G401.6 (cell line): ENCODE measurements around the gene ZNF394.
"Not testable (repeated sequence)": the region's sequence is repeated elsewhere in the genome, so short reads cannot be mapped to it uniquely, and the experiment has no call there.

ENCODE experiments used
- FAIRE-seq: peaks from 2 replicates; lab custom pipeline; 2012; peaks lifted over from hg19 to GRCh38; lab: Jason Lieb, UNC

ZNF394 gene

DNA sequence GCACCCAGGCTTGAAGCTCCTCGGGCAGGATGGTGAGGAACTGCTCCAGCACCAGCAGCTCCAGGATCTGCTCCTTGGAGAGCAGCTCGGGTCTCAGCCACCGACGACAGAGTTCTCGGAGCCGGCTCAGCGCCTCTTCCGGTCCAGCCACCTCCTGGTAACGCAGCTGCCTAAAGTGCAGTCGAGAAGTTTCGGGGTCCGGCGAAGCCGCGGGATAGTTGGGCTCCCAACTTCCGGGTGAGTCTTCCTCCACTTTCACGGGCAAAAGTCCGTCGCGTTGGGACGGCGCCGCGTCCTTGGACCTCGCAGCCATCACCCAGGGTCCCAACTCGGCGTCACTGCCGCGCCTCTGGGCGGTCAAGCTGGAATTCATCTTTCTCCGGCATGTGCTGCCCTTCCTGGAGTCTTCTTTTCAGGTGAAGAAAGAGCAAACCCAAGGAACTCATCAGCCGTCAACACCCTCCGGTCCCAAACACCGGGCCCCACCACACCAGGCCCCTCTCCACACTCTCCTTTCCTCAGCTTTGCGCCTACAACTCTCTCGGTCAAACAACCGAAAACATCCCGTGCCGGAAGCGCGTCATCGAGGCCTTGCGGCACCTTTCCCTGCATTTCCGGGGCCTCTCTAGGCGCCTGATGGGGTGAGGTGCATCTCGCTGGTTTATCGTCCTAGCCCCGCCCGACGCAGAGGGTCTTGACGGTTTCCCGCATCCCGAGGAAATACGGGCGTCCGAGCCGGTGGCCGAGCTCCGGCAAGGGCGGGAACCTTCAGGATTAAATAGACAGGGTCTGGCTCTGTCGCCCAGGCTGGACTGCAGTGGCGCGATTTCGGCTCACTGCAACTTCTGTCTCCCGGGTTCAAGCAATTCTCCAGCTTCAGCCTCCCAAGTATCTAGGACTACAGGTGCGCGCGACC, at the start of gene ZNF394:
ZNF394 (minus strand) TSS at position 561 of the 916 bp plus-strand sequence; CDS start at position 373, 188 bp downstream.
- peak; percentile 72 for FAIRE-seq

DNA sequence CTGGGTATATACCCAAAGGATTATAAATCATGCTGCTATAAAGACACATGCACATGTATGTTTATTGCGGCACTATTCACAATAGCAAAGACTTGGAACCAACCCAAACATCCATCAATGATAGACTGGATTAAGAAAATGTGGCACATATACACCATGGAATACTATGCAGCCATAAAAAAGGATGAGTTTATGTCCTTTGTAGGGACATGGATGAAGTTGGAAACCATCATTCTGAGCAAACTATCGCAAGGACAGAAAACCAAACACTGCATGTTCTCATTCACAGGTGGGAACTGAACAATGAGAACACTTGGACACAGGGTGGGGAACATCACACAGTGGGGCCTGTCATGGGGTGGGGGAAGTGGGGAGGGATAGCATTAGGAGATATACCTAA, 49.5 kb upstream of the ZNF394 start:
- FAIRE-seq: not testable (repeated sequence)

DNA sequence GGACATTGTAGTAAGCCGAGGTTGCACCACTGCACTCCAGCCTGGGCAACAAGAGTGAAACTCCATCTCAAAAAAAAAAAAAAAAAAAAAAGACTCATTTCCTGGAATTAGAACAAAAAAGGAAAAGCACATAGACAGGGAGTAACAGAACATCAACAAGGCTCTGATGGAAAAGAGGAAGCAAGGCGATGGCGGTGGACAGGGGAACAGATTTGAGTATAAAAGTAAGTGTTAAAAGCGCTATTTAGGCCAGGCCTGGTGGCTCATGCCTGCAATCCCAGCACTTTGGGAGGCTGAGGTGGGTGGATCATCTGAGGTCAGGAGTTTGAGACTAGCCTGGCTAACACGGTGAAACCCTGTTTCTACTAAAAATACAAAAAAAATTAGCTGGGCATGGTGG, 45.2 kb upstream of the ZNF394 start:
- not testable (repeated sequence) for FAIRE-seq

DNA sequence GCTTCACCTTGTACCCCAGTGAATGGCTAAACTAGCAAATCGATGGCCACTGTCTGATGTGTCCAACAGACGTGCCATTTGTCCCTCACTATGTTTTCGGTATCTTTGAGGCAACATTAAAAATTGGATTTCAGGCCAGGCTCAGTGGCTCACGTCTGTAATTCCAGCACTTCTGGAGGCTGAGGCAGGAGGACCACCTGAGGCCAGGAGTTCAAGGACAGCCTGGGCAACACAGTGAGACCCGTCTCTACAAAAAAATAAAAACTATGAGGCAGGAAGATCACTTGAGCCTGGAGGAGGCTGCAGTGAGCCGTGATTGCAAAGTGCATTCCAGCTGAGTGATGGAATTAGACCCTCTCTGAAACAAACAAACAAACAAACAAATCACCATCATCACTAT, 43.8 kb upstream of the ZNF394 start:
- FAIRE-seq: no peak

DNA sequence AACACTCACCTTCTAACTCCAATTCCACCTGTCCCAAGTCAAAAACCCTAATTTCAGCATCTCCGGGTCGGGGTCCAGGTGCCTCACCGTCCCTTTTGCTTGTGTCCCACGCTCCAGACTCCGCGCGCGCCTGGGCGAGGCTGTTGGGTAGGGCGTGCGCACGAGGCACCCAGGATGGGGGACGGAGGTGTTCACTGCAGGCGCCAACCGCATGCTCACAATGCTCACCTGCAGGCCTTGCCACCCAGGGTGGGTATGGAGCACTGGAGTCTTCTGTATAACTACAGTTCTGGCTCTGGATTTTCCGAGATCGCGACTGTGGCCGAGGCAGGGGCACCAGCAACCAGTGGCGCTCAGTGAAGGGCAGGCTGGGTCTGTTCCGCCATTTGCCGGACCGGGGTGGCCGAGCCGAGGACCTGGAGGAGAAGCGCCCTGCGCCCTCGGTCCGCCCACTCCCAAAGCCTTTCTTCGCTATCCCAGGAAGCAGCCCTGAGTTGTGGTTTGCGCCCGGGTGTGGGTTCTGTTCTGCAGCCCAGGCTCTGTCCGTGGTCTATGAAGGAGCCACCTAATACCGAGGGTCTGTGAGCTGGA, 43.1 kb upstream of the ZNF394 start:
- FAIRE-seq: no peak

DNA sequence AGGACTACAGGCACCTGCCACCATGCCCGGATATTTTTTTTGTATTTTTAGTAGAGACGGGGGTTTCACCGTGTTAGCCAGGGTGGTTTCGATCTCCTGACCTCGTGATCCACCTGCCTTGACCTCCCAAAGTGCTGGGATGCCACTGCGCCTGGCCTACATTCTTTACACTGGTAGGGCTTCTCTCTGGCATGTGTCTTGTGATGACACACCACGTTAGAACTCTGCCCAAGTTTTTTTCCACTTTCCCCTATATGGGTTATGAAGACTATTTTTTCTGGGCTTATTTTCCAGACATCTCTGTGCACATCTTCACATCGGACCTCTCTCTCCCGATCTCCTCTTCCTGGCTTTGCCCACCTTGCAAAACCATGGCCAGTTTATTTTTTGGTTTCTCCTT, 41.1 kb upstream of the ZNF394 start:
- FAIRE-seq: no peak

DNA sequence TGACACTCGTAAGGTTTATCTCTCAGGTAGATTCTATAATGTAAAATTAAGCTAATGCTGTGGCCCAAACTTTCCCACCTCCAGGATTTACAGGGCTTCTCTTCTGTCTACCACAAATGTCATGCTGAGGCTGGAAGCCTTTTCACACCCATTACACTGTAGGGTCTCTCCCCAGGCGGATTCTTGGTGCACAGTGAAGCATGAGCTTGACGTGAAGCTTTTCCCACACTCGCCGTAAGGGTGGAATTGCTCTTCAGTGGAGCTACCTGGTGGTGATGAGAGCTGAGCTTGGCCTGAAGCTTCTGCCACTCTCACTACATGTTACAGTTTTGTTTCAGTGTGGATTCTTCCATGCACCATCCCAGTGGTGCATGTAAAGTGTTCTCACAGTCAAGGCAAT, 40.5 kb upstream of the ZNF394 start:
- FAIRE-seq: no peak

DNA sequence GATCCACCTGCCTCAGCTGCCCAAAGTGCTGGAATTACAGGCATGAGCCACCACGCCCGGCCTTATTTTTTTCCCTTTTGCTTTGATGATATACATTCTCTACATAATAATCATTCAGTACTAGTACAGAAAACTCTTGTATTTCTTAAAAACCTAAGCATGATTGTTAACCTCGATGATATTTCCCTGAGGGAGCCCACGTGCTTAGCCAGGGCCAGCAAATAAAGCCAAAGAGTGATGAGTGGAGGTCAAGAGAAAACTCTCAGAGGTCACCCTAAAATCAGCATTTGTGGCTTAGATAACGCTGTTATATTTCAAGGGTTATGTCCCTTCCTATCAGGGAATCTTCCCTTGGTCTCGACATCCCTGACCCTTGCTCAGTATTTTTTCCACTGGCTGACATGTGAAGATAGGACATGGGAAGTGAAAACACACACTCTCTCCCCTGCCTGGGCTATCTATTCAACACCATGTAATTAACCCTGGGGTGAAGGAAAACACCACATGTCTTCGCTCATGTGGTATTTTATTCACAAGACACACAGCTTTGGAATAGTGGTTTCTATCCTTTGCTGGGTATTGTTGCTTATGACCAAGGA, 39.2 kb upstream of the ZNF394 start:
- FAIRE-seq: no peak

DNA sequence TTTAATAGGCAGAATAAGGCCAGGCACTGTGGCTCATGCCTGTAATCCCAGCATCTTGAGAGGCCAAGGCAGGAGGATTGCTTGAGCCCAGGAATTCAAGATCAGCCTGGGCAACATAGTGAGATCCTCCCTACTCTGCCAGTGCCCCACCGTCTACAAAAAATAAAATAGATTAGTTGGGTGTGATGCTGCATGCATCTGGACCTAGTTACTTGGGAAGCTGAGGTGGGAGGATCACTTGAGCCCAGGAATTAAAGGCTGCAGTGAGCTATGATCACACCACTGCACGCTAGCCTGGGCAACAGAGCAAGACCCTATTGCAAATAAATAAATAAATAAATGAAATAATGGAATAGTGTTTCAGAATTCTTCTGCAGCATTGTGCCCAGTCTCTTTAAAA, 35.6 kb upstream of the ZNF394 start:
- FAIRE-seq: no peak

DNA sequence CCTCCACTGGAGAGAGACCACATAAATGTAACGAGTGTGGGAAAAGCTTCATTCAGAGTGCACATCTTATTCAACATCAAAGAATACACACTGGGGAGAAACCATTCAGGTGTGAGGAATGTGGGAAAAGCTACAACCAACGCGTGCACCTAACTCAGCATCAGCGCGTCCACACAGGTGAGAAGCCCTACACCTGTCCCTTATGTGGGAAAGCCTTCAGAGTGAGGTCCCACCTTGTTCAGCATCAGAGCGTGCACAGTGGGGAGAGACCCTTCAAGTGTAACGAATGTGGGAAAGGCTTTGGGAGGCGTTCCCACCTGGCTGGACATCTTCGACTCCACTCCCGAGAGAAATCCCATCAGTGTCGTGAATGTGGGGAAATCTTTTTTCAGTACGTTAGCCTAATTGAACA, 31.3 kb upstream of the ZNF394 start:
- no peak for FAIRE-seq

DNA sequence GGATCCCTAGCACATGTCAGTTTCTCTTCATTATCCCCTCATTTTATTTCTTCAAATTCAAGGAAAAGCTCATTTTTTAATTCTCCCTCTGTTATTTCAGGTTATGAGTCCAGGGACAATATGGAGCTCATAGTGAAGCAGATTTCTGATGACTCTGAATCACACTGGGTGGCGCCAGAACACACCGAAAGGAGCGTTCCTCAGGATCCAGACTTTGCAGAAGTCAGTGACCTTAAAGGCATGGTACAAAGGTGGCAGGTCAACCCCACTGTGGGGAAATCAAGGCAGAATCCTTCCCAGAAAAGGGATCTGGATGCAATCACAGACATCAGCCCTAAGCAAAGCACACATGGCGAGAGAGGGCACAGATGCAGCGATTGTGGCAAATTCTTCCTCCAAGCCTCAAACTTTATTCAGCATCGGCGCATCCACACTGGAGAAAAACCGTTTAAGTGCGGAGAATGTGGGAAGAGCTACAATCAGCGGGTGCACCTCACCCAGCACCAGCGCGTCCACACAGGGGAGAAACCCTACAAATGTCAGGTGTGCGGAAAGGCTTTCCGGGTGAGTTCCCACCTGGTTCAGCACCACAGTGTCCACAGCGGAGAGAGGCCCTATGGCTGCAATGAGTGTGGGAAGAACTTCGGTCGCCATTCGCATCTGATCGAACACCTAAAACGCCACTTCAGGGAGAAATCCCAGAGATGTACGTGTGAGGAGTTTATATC, 25.8 kb upstream of the ZNF394 start:
- FAIRE-seq: no peak

DNA sequence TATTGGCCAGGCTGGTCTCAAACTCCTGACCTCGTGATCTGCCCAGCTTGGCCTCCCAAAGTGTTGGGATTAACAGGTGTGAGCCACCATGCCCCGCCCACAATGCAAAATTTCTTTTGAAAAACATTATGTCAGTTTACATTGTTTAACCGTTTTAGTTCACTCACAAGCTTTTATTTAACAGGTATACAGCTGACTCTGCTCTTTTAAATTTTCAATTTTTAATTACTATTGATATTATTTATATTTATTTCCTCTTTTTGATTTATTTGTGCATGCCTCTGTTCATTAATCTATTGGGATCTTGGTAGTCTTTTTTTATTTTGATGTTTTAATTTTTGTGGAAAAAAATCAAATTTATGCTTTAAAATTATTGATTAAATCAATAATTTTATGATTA, 21.3 kb upstream of the ZNF394 start:
- FAIRE-seq: no peak

DNA sequence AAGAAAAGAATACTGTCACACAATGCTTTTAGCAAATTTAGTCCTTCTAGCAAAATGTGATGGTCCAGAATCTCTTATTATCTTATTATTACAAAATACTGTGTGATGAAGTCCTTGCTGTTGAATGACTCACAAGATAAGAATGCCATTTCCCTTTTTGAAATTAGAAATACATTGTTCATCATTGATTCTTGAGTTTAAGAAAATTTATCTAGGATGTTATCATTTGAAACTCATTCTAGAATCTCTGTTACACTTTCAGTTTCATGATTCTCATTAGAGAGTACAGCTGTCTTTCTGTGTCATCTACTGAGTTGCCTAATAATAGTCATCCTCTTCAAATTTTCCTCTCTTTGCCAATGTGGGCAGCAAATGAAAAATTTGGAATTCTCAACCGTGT, 14.0 kb upstream of the ZNF394 start:
- no peak for FAIRE-seq

DNA sequence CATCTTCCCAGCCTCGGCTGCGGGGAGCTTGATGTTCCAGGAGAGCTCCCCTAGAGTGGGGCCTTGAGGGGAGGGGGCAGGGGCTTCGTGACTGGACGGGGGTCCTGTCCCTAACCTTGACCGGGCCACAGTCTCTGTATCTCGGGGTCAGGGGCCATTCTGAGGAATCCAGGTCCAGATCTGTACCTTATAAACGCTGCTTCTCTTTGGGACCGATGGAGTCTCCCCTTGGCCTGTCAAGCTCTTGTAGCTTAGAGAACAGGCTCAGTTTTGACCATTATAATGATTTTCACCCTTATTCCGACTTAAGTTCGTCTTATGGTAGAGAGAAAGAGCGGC, 5.2 kb upstream of the ZNF394 start:
- no peak for FAIRE-seq

DNA sequence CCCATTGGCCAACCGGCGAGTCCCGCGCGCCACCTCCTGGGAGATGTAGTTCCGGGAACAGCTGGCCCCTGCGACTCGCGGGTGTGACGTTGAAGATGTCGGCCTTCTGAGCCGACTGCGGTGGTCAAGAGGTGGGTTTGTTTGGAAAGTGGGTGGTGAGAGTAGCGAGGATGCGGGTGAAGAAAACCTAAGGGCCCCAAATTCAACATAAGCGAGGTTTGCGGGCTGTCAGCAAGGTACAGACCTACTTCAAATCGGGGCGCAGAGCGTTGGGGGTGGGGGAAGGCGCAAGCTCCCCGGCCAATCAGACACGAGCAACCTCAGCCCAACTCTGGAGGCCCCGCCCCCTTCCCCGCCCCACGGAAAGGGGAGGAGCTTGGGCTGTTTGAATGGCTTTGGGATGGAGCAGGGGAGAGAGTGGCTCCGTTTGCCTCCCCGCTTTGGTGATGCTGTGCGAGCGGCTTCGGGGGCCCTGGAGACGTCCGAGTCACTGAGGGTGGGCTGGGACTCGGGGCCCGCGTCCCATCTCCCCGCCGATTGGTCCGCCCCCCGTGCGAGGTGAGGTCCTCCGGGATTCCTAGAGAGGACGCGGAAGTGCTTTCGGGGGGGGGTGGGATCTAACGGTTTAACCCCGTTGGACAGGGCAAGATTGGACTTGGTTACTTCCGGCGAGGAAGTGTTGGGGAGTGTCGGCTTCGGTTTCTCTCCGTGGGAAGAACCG, 4.7 kb upstream of the ZNF394 start, which contains the start of gene ZKSCAN5:
ZKSCAN5 (plus strand) TSS at position 60 of the 721 bp plus-strand sequence. CDS start 1,383 bp downstream, outside the sequence.
- peak; percentile 46 for FAIRE-seq

DNA sequence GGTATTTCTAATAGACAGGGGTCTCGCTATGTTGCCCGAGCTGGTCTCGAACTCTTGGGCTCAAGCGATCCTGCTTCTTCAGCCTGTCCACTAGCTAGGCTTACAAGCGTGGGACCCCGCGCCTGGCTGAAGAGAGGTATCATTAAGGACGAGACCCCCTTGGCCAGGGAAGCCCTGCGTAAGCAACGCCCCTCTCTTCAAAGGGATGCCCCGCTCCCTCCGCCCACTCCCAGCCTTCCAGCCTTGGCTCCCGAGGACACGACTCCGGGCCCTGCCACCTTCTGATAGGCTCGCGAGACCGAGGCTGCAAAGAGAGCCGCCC, 4.2 kb upstream of the ZNF394 start:
- FAIRE-seq: peak; percentile 87

DNA sequence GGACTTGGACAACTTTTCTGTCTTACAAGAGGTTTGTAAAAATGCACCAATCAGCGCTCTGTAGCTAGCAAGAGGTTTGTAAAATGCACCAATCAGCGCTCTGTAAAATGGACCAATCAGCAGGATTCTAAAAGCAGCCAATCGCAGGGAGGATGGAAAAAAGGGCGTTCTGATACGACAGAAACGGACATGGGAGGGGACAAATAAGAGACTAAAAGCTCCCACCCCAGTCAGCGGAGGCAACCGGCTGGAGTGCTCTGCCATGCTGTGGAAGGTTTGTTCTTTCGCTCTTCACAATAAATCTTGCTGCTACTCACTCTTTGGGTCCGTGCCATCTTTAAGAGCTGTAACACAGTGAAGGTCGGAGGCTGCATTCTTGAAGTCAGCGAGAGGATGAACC, 1.2 kb upstream of the ZNF394 start:
- FAIRE-seq: not testable (repeated sequence)

DNA sequence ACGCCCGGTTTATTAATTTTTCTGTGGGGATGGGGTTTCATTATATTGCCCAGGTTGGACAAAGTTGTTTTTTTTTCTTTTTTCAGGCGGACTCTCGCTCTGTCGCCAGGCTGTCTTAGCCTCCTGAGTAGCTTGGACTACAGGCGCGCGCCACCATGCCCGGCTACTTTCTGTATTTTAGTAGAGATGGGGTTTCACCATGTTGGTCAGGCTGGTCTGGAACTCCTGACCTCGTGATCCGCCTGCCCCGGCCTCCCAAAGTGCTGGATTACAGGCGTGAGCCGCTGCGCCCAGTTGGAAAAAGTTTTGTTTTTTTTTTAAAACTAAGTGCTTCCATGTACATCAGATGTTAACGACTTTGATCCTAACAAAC, 542 bp upstream of the ZNF394 start:
- no peak for FAIRE-seq

DNA sequence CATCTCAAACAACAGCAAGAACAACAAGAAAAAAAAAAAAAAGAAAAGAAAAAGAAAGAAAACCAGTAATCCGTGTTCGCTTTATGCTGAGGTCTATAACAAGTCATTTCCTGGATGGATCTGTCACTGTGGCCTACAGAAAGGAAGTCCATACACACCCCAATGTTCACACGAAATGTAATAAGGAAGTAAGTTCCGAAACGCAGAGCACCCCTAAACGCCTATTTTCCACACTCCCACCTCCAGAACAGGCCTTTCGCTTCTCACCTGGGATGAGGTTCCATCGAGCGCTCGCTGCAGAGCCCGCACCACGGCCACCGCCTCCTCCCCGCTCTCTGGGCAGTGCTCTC, 735 bp downstream of the ZNF394 start:
- FAIRE-seq: no peak

DNA sequence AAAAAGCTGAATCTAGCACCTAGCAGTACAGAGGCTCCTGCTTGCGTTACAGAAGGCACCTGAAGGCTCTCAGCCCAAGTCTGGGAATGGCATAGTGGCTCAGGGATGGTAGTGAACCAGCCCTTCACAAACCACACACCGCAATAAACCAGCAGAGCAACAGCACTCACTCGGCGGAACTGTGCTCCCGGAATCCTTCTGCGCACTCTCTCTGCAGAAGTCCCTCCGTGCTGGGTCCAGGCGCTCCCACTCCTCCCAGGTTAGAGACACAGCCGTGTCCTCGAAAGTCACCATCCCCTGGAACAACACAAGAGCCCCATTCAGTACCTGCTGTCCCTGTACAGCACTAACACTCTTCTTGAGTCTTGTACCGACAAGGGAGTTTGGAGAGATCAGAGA, 1.5 kb downstream of the ZNF394 start:
- no peak for FAIRE-seq

DNA sequence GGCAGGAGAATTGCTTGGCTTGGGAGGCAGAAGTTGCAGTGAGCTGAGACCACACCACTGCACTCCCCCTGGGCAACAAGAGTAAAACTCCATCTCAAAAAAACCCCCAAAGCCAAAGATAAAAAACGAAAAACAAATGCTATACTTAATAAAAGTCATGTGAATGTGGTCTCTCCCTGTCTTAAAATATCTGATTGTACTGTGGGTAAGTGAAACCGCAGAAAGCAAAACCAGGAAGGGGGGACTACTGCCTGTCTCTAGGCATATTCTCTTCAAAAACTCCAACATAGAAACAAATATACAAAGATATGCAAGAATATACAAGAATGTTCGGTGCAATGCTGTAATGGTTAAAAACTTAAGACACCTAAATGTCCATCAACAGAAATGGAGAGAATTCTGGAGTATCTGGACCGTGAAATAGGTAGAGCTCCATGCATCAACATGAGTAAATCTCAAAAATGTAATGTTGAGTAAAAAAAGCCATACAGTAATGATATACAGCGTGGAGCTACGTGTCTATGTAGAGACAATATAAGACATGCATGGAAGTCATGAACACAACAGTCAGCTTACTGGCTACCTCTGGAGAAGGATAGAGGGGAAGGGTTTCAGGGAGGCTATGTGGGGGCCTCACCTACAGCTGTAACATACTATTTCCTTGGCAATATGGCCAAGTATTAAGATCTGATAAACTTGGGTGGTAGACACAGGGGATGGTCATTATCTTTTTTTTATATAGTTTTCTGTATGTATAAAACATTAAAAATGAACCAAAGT, 2.1 kb downstream of the ZNF394 start:
- FAIRE-seq: no peak

DNA sequence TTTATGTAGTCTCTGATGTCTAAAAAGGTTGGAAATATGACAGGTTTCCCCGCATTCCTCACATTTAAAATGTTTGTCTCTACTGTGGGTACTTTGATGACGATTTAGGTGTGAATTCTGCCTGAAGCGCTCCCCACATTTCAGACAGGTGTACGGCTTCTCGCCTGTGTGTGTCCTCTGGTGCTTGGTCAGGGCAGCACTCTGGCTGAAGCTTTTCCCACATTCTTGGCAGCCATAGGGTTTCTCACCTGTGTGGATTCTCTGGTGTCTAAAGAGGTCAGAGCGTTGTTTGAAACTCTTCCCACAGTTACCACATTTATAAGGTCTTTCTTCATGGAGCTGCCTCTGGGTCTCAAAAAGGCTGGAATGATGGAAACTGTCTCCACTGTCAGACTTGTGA, 6.3 kb downstream of the ZNF394 start:
- FAIRE-seq: no peak
